HuH-7.5 (cell line): ENCODE measurements around the gene GFRA3.

Source experiments
- DNase-seq: peaks from one replicate; pipeline ENCODE4 v3.0.0; 2011; ENCODE audit warnings: low spot score

The GFRA3 gene

DNA sequence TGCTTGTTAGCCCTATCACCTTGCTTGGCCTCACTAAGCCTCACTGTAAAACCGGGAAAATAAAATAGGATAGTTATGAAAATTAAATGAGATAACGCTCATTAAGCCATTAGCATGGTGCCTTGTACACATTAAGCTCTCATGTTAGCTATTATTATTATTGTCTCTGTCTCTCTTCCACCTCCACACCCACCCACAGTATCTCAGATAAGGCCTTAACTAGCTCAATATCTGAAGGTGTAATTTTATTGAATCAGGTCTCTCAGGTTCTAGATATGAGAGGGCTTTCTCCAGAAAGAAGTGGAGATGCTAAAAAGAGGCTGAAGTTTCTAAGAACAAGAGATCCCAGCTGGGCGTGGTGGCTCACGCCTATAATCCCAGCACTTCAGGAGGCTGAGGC lies 27.6 kb downstream of the GFRA3 start:
- no peak for DNase-seq

GRCh38 chr5:138246334-138246733 lies 28.1 kb downstream of the GFRA3 start:
- DNase-seq: no peak

DNA sequence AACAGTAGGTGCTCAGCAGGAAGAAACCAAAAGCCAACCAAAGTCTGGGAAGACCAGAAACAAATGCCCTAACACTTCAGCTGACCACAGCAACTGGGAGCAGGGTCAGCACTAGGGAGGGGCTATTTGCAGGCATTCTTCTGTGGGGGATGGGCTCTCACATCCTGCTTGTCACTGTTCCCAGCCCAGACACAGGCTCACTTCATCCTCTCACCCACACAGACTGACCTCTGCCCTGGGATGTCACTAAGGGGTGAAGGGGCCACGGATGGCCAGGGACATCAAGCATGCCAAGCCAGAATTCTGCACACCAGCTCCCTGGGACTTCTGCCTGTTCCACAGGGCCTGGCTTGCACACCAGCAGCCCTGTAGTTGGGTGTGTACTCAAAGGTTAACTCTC lies 28.7 kb downstream of the GFRA3 start:
- no peak for DNase-seq

DNA sequence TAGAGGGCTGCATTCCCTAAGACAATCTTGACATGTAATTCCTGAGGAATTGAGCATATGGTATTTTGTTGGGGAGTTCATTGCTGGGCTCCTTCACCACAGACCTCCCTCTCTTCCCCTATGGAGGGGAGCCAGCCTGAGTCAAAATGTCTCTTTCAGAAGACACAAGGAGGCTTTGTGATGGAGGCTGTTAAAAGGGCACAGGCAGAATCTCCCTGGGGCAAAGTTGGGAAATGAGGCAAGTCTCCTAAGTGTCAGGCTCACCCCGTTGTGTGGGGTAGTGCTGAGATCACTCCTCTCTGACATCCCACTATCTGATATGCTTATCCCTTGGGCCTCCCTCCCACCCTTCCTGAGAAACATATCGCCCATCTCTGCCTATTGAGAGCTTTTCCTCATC lies 30.6 kb downstream of the GFRA3 start:
- no peak for DNase-seq

- peak; percentile 58 for DNase-seq
These were observed 32.5 kb downstream of the GFRA3 start for GRCh38 chr5:138241688-138242571.

- DNase-seq: no peak
These were observed 33.6 kb downstream of the GFRA3 start for GRCh38 chr5:138240650-138241385.

DNA sequence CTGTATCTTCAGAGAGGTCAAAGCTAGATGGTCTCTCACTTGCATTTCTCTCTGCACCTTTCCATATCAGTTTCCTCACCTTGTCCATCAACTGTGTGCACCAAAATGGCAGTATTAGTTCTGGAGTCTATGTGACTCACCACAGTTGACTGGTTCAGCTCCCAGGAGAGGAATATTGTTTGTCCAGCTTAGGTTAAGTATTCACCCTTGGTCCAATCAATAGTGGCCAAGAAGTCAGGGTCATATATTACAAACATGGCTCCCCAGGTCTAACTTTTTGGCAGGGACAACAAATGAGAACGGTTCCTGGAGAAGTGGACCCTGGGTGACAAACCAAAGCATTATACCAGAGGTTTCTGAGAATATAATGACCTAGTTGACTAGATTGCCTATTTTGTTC lies 36.4 kb downstream of the GFRA3 start:
- DNase-seq: no peak

DNA sequence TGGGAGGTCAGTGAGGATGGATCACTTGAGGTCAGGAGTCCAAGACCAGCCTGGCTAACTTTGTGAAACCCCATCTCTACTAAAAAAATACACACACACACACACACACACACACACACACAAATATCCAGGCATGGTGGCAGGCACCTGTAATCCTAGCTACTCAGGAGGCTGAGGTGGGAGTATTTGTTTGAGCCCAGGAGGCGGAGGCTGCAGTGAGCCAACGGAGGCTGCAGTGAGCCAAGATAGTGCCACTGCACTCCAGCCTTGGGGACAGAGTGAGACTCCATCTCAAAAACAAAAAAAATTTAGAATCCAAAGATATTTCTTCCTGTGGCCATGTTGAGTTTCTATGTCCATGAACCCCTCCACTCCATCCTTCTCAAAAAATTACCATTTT lies 39.8 kb downstream of the GFRA3 start:
- no peak for DNase-seq

GRCh38 chr5:138233280-138233679 lies 41.1 kb downstream of the GFRA3 start:
- no peak for DNase-seq

GRCh38 chr5:138230981-138231589 lies 43.3 kb downstream of the GFRA3 start:
- no peak for DNase-seq

- no peak for DNase-seq
These were observed 44.2 kb downstream of the GFRA3 start for GRCh38 chr5:138230261-138230660.

GRCh38 chr5:138229387-138229786 lies 45.0 kb downstream of the GFRA3 start:
- DNase-seq: no peak

DNA sequence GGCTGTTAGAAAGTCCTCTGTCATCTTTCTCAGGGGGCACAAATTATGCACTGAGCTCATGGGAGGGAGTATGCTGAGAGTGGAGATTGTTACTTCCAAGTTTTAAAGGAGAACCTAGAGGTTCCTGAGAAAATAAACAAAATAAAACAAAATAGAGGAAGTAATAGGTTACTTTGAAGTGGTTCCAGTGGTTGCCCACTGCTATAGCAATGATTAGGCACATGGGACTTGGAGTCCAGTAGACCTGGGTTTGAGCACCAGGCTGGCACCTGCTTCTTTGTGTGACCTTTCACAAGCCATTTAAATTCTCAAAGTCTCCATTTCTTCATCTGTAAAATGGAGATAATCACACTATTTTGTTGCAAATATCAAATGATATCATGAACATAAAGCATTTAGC lies 47.5 kb downstream of the GFRA3 start:
- no peak for DNase-seq

DNA sequence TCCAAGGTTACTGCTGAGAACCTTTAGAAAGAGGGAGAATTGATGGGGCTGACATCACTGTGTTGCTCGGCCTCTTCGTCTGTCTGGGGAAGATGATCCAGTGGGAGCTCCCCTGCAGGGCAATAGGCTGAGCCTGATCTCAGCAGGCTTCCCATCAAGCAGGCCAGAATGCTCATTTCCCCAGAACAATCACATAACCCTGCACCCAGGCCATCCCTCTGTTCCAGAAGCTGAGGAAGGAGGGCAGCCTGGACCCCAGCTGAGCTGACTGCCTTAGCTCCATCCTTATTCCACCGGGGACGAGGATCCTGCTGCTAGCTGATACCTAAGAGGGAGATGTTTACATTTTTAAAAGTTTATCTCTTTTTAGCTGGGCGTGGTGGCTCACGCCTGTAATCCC lies 49.7 kb downstream of the GFRA3 start:
- DNase-seq: no peak

- no peak for DNase-seq
These were observed 50.9 kb downstream of the GFRA3 start for GRCh38 chr5:138223532-138223931.

DNA sequence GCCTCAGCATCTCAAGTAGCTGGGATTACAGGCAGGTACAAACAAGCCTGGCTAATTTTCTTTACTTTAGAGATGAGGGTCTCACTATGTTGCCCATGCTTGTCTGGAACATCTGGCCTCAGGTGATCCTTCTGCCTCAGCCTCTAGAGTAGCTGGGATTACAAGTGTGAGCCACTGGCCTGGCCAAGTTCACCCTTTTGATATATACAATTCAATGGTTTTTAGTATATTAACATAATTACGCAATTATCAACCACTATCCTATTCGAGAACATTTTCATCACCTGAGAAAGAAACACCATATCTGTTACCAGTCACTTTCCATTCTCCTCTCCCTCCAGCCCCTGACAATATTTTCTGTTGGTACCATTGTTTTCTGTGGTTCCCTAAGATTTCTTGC lies 57.6 kb downstream of the GFRA3 start:
- DNase-seq: no peak

GRCh38 chr5:138213161-138214029 lies 61.0 kb downstream of the GFRA3 start, which contains the start of gene CDC23:
TSS of gene CDC23 (minus strand) at chr5:138213323. CDS start at chr5:138213312, 11 bp downstream.
- peak; percentile 91 for DNase-seq

DNA sequence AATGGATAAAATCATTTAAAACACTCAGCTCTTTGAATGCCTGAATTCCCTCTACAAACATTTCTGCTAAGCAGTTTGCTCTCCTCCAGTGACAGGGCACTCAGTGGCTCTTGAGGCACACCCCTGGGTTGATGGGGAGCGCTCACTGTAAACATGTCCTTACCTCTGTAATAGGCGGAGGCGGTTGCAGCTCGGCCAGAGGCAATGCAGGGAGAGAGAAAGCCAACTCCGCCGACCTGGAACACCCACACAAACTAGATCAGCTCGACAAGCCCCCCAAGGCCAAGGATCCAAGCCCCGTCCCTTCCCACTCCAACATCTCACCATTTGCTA lies 61.6 kb downstream of the GFRA3 start:
- no peak for DNase-seq

GRCh38 chr5:138210985-138211384 lies 63.4 kb downstream of the GFRA3 start:
- no peak for DNase-seq
